Measurements from ENCODE around the gene TMEM18.

Gene TMEM18

GRCh38 chr2:641164-641871, 35.9 kb downstream of the TMEM18 start:
- FAIRE-seq (no peak), DNase-seq (ENCODE audit: insufficient read length, low spot score) (no peak)
- TF ChIP-seq POLR2A (IDR thresholded peaks at IDR 0.05; ENCODE audit: low read depth, low read length): no peak
- TF ChIP-seq PAX5 (IDR thresholded peaks at IDR 0.05; ENCODE audit: insufficient read depth, low read length, severe bottlenecking): no peak
- TF ChIP-seq POLR2AphosphoS5 (IDR thresholded peaks at IDR 0.05; ENCODE audit: low read depth, low read length): no peak

- FAIRE-seq (no peak), DNase-seq (ENCODE audit: insufficient read length, low spot score) (no peak)
- TF ChIP-seq POU2F2 (IDR thresholded peaks at IDR 0.05; ENCODE audit: low read depth, low read length): no peak
- no peak for TF ChIP-seq POLR2AphosphoS5 (IDR thresholded peaks at IDR 0.05; ENCODE audit: low read depth, low read length)
- TF ChIP-seq PAX5 (IDR thresholded peaks at IDR 0.05; ENCODE audit: insufficient read depth, low read length, severe bottlenecking): no peak
- no peak for TF ChIP-seq SPI1 (IDR thresholded peaks at IDR 0.05; ENCODE audit: low read depth, low read length)
- TF ChIP-seq TAF1 (IDR thresholded peaks at IDR 0.05; ENCODE audit: low read depth, low read length): no peak
- TF ChIP-seq POLR2A (IDR thresholded peaks at IDR 0.05; ENCODE audit: low read depth, low read length): no peak
Observed at GRCh38 chr2:639703-640102, 37.5 kb downstream of the TMEM18 start.

- TF ChIP-seq POU2F2 (IDR thresholded peaks at IDR 0.05; ENCODE audit: low read depth, low read length) (no peak), POLR2A (IDR thresholded peaks at IDR 0.05; ENCODE audit: low read depth, low read length) (no peak), PAX5 (IDR thresholded peaks at IDR 0.05; ENCODE audit: insufficient read depth, low read length, severe bottlenecking) (no peak), TAF1 (IDR thresholded peaks at IDR 0.05; ENCODE audit: low read depth, low read length) (no peak), POLR2AphosphoS5 (IDR thresholded peaks at IDR 0.05; ENCODE audit: low read depth, low read length) (no peak), SPI1 (IDR thresholded peaks at IDR 0.05; ENCODE audit: low read depth, low read length) (no peak)
- DNase-seq (ENCODE audit: insufficient read length, low spot score) (no peak), FAIRE-seq (no peak)
Observed at GRCh38 chr2:637804-638203, 39.4 kb downstream of the TMEM18 start.

- no peak for DNase-seq (ENCODE audit: insufficient read length, low spot score)
- FAIRE-seq: no peak
- TF ChIP-seq PAX5 (IDR thresholded peaks at IDR 0.05; ENCODE audit: insufficient read depth, low read length, severe bottlenecking): no peak
- TF ChIP-seq TAF1 (IDR thresholded peaks at IDR 0.05; ENCODE audit: low read depth, low read length): no peak
- no peak for TF ChIP-seq POLR2AphosphoS5 (IDR thresholded peaks at IDR 0.05; ENCODE audit: low read depth, low read length)
- TF ChIP-seq POLR2A (IDR thresholded peaks at IDR 0.05; ENCODE audit: low read depth, low read length): no peak
- no peak for TF ChIP-seq POU2F2 (IDR thresholded peaks at IDR 0.05; ENCODE audit: low read depth, low read length)
Observed at GRCh38 chr2:637406-637776, 39.8 kb downstream of the TMEM18 start.

GRCh38 chr2:636641-637405, 40.4 kb downstream of the TMEM18 start:
- TF ChIP-seq PAX5 (IDR thresholded peaks at IDR 0.05; ENCODE audit: insufficient read depth, low read length, severe bottlenecking) (no peak), POLR2A (IDR thresholded peaks at IDR 0.05; ENCODE audit: low read depth, low read length) (no peak), POLR2AphosphoS5 (IDR thresholded peaks at IDR 0.05; ENCODE audit: low read depth, low read length) (no peak), TAF1 (IDR thresholded peaks at IDR 0.05; ENCODE audit: low read depth, low read length) (no peak), POU2F2 (IDR thresholded peaks at IDR 0.05; ENCODE audit: low read depth, low read length) (no peak), SPI1 (IDR thresholded peaks at IDR 0.05; ENCODE audit: low read depth, low read length) (no peak)
- DNase-seq (ENCODE audit: insufficient read length, low spot score) (peak; percentile 50), FAIRE-seq (peak; percentile 47)

GRCh38 chr2:635687-636621, 41.3 kb downstream of the TMEM18 start:
- FAIRE-seq: no peak
- no peak for TF ChIP-seq PAX5 (IDR thresholded peaks at IDR 0.05; ENCODE audit: insufficient read depth, low read length, severe bottlenecking)
- no peak for TF ChIP-seq POLR2AphosphoS5 (IDR thresholded peaks at IDR 0.05; ENCODE audit: low read depth, low read length)
- no peak for TF ChIP-seq POLR2A (IDR thresholded peaks at IDR 0.05; ENCODE audit: low read depth, low read length)
- TF ChIP-seq TAF1 (IDR thresholded peaks at IDR 0.05; ENCODE audit: low read depth, low read length): no peak
- no peak for TF ChIP-seq SPI1 (IDR thresholded peaks at IDR 0.05; ENCODE audit: low read depth, low read length)
- TF ChIP-seq POU2F2 (IDR thresholded peaks at IDR 0.05; ENCODE audit: low read depth, low read length): no peak
- no peak for DNase-seq (ENCODE audit: insufficient read length, low spot score)

- no peak for TF ChIP-seq TAF1 (IDR thresholded peaks at IDR 0.05; ENCODE audit: low read depth, low read length)
- no peak for TF ChIP-seq POU2F2 (IDR thresholded peaks at IDR 0.05; ENCODE audit: low read depth, low read length)
- no peak for TF ChIP-seq SPI1 (IDR thresholded peaks at IDR 0.05; ENCODE audit: low read depth, low read length)
- no peak for TF ChIP-seq POLR2A (IDR thresholded peaks at IDR 0.05; ENCODE audit: low read depth, low read length)
- no peak for TF ChIP-seq POLR2AphosphoS5 (IDR thresholded peaks at IDR 0.05; ENCODE audit: low read depth, low read length)
- no peak for TF ChIP-seq PAX5 (IDR thresholded peaks at IDR 0.05; ENCODE audit: insufficient read depth, low read length, severe bottlenecking)
- DNase-seq (ENCODE audit: insufficient read length, low spot score) (no peak), FAIRE-seq (no peak)
Observed at GRCh38 chr2:634636-635388, 42.4 kb downstream of the TMEM18 start.

- DNase-seq (ENCODE audit: insufficient read length, low spot score): no peak
- TF ChIP-seq POU2F2 (IDR thresholded peaks at IDR 0.05; ENCODE audit: low read depth, low read length) (no peak), TAF1 (IDR thresholded peaks at IDR 0.05; ENCODE audit: low read depth, low read length) (no peak), POLR2AphosphoS5 (IDR thresholded peaks at IDR 0.05; ENCODE audit: low read depth, low read length) (no peak), POLR2A (IDR thresholded peaks at IDR 0.05; ENCODE audit: low read depth, low read length) (no peak), PAX5 (IDR thresholded peaks at IDR 0.05; ENCODE audit: insufficient read depth, low read length, severe bottlenecking) (no peak), SPI1 (IDR thresholded peaks at IDR 0.05; ENCODE audit: low read depth, low read length) (no peak)
- no peak for FAIRE-seq
Observed at GRCh38 chr2:634041-634440, 43.2 kb downstream of the TMEM18 start.
